ENCODE results near the gene TTBK1.

DNA sequence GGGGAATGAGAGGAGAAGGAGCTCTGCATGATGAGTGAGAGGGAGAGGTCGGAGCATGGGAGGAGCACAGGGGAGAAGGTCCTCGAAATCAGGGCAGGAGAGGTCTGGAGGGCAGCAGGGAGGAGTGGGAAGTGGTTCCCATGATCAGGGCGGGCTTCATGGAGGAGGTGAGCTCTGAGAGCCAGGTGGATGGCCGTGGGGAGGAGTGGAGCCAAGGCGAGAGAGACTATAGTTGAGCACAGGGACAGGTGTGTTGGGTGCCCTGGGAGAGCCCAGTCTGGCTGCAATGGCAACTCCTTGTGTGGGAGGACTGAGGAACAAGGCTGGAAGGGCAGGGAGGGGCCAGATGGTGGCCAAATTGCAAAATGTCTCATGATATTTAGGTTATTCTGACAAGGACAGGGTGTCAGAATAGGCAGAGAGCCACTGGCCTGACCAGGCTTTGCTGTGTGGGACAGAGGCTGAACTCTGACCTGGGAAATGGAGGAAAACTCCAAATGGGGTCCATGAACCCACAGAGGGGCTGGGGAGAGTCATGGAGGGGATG, 21.4 kb downstream of the TTBK1 start:
- TF ChIP-seq, protein P1, sequence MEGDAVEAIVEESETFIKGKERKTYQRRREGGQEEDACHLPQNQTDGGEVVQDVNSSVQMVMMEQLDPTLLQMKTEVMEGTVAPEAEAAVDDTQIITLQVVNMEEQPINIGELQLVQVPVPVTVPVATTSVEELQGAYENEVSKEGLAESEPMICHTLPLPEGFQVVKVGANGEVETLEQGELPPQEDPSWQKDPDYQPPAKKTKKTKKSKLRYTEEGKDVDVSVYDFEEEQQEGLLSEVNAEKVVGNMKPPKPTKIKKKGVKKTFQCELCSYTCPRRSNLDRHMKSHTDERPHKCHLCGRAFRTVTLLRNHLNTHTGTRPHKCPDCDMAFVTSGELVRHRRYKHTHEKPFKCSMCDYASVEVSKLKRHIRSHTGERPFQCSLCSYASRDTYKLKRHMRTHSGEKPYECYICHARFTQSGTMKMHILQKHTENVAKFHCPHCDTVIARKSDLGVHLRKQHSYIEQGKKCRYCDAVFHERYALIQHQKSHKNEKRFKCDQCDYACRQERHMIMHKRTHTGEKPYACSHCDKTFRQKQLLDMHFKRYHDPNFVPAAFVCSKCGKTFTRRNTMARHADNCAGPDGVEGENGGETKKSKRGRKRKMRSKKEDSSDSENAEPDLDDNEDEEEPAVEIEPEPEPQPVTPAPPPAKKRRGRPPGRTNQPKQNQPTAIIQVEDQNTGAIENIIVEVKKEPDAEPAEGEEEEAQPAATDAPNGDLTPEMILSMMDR (conservative IDR thresholded peaks at IDR 0.05; ENCODE audit: low read depth, low read length): no peak
- TF ChIP-seq EZH2 (IDR thresholded peaks at IDR 0.05; ENCODE audit: borderline replicate concordance, low read depth, low read length, poor library complexity, severe bottlenecking): no peak

All from A673 (cell line).